Activated naive CD4-positive, alpha-beta T cell treated with anti-CD3 and anti-CD28 coated beads, Interleukin-2, amount 50 U/mL, for 72 hours (primary cell): ENCODE results near the gene CABYR. TPM values are rescaled to one million over a fixed set of nuclear protein-coding genes. Genes with fewer than 3 reads are reported as not detected.
A peak's percentile ranks its signal among the peaks of the same experiment; 100 is the strongest.

ENCODE experiments used
- ATAC-seq, 2 donors: fragments of 150-1000 bp; cut with Tn5 transposase; 2 replicates each; pipeline ENCODE4 v1.10.0; 2021; ENCODE audit warnings: mild to moderate bottlenecking in 2 of 2, moderate library complexity in 2 of 2
- DNase-seq, 2 donors: peaks; one replicate each; pipeline ENCODE4 v3.0.0; 2021 to 2022; ENCODE audit warnings: low spot score in 2 of 2
- H3K27ac Mint-ChIP-seq, 2 donors: one replicate each; pipeline ENCODE4 v1.8.0; 2022; ENCODE audit warnings: mild to moderate bottlenecking in 2 of 2, mixed read lengths in 2 of 2
- H3K36me3 Mint-ChIP-seq, 2 donors: one replicate each; pipeline ENCODE4 v1.8.0; 2022; ENCODE audit warnings: mixed read lengths in 2 of 2
- H3K9me3 Mint-ChIP-seq, 2 donors: one replicate each; pipeline ENCODE4 v1.8.0; 2022; ENCODE audit warnings: mixed read lengths in 2 of 2
- total RNA-seq, 2 donors: library from RNA; stranded (reverse); gene quantifications; one replicate each; pipeline ENCODE4 v1.2.3, GENCODE V29; 2022

CABYR gene
- total RNA-seq, 2 donors from 2014 or later = 0.84 to 2.6 TPM

DNA sequence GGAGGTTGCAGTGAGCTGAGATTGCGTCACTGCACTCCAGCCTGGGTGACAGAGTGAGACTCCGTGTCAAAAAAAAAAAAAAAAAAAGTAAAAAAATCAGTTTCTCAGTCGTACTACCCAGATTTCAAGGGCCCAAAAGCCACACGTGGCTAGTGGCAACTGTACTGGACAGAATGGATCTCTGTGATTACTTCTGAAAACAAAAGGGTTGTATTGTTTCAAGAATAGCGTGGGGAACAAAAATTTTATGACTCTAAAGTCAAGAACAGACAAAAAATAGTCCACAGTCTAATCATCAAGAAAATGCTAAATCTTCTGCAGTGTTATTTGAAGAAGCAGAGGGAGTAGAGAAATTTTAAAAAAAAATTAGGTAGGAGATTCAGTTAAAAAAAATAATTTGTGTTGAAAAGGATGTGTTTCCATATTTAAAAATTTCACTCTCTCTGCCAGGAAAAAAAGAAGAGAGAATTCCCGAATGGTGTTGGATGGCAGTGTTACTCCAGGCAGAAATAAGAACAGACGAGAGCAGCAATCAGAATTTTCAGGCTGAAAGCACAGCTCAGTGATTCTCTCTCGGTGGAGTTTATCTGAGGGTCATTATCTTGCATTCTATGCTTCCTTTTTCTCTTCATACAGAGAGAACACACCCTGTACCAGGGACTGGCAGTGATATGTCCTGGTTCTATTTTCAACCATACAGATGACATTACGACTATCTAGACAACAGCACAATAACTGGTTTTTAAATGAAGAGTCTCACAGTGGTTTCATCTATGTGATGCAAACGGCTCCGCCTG lies 61.8 kb downstream of the CABYR start:
- Mint-ChIP-seq H3K9me3 (no peaks in the 10 kb centered on the region), H3K36me3 (no peaks in the 10 kb centered on the region), H3K27ac (no peak overlapping the region)
- DNase-seq (no peak), ATAC-seq (no peak)

DNA sequence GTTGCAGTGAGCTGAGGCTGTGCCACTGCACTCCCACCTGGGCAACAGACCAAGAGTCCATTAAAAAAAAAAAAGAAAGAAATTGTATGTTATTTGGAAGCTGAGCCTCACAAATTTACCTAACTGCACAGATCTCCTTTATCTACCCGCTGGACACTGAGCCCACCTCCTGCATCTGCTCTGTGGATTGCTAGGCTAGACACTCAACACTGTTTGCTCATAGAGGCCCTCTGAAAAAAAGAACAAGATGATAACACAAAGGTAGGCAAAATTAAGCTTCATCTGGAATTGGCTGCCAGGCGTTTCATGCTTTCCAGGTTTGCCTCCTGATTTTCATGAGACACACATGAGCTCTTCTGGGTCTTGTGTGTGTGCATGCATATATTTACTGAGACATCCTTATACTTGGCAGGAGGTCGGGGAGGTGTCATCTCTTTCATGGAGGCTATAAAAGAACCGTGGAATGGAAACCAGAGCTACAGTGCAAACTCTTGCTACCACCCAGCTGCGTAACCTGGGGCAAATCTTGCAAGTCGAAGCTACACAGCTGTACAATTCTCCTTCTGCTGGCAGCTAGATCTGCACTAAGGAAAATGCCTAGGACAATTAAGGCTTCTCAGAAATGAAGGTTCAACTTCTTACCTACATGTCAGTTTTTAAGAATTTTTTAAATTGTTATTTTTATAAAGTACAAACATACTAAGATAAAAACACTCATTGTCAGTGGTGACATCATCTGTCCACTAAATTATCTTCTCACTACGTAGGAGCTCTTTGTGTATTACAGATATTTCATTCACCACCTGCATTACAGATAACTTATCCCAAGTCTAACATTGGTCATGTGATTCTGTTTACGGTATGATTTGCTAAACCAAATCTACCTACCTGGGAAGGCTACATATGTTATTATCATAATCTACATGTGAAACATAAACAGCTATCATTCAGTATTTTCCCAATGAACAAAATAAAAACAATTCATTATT lies 63.1 kb downstream of the CABYR start:
- H3K9me3 Mint-ChIP-seq = no peaks in the 10 kb centered on the region
- H3K27ac Mint-ChIP-seq = no peak overlapping the region
- ATAC-seq (no peak), DNase-seq (no peak)
- no peaks in the 10 kb centered on the region for H3K36me3 Mint-ChIP-seq

DNA sequence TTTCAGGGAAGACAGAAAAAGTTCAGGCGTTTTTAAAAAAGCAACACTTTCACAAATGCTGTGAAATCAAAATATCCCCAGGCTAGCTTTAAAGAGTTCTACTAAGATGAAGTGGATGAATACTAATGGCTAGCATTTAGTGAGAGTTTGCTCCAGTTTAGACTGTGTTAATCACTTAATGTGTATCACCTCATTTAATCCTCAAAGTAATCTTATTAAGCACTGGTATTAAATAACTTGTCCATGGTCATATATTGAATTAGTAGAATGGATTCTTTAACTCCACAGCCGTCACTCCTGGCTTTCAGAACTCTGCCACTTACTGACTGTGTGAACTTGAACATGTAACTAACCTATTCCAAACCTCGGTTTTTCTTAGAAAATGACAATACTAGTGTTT lies 66.0 kb downstream of the CABYR start:
- Mint-ChIP-seq H3K36me3 (no peaks in the 10 kb centered on the region), H3K9me3 (no peaks in the 10 kb centered on the region), H3K27ac (no peak overlapping the region)
- ATAC-seq (no peak), DNase-seq (no peak)

DNA sequence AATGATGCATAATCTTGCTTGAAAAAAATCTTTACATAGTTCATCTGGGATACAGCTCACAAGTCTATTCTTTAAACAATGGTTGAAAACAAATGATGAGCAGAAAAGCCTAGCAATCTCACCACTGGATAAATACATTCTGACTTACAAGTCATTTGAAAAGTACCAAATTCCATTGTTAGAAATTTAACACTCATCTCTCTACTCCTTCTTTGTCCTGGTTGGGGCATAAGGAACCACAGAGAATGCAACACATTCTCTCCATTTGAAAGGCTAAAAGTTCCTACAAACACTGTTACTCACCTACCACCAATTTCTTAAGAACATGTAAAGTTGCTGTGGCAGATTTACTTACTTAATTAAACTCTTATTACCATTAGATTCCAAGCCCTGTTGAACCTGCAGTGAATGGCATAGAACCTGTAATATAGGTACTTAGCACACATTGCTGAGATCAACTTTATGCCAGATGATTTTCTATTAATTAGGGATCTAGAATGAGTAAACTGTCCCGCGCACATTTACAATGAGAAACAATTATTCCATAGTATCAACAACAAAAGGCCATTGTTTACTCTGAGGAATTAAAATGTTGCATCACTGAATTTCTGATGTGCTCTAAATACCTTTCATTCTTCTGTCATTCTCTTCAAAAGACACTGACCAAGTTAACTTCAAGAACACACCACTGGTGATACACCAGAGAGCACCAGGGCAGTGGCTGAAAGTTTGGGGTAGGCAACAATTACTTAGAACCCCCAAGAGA lies 69.6 kb downstream of the CABYR start:
- no peak for DNase-seq
- Mint-ChIP-seq H3K9me3 (no peaks in the 10 kb centered on the region), H3K27ac (no peak overlapping the region), H3K36me3 (no peaks in the 10 kb centered on the region)
- peak in 1 of 2 donors; percentile 93 for ATAC-seq

DNA sequence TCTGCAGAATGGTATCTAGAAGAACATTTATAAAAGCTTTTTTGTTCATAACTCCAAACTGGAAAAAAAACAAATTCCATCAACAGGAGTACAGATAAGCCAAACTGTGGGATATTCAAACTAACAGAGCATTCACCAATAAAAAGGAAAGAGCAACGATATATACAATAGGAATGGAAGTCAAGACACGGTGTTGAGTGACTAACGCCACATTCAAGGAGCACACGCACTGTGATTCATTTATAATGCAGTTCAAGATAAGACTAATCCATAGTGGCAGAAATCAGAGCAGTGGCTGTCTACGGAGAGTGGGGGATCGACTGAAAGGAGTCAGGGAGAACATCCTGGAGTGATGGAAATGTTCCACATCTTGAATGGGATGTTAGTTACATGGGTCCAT lies 70.7 kb downstream of the CABYR start:
- no peaks in the 10 kb centered on the region for H3K9me3 Mint-ChIP-seq
- no peak overlapping the region for H3K27ac Mint-ChIP-seq
- DNase-seq = no peak
- no peaks in the 10 kb centered on the region for H3K36me3 Mint-ChIP-seq
- ATAC-seq = no peak

Other genes starting within 250 kb of the CABYR start
- gene TTC39C, start 124.3 kb upstream of the CABYR start, total RNA-seq = 10 to 100 TPM; 44.0 to 46.2 TPM